GM21825 (cell line): ENCODE data around the gene PPP1R3F.

ENCODE experiments used
- ATAC-seq: cut with Tn5 transposase; IDR thresholded peaks from one replicate; pipeline ENCODE4 v1.9.1; 2021; ENCODE audit warnings: mild to moderate bottlenecking, moderate library complexity; ENCODE audit not compliant: unreplicated experiment

The PPP1R3F gene

DNA sequence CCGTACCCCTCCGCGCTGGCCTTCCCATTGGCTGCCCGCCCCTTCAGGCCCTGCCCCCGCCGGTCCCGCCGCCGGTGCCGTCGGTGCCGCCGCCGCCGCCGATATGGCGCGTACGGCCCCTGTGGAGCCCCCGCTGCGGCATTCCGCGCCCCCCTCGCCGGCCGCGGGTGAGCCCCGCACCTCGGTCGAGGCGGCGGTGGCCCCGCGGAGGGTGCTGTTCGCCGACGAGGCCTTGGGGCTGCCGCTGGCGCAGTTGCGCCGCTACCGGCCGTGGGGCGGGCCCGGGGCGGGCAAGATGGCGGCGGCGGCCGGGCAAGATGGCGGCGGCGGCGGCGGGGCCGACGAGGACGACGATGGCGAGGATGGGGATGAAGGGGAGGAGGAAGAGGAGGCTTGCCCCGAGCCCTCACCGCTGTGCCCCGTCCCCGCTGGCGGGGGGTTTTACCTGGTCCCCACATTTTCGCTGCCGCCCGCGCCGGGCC is at the start of gene PPP1R3F:
Gene PPP1R3F, plus strand, starts transcription at position 27 of the 482 bp plus-strand sequence. Its CDS starts 77 bp downstream, at position 104.
- ATAC-seq = peak; percentile 21

DNA sequence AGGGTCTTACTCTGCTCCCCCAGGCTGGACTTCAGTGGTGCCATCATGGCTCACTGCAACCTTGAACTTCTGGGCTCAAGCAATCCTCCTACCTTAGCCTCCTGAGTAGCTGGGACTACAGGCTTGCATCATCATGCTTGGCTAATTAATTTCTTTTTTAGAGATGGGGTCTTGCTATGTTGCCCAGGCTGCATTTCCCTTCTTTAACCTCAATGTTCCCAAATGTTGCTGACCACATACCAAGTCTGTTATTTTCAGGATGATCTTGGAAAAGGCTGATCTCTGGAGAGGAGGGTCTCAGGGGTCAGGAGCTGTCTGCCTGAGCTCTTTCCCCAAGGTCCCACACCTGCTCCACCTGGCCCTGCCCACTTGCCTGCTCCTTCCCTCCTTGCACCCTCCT is 49.5 kb upstream of the PPP1R3F start:
- ATAC-seq = no peak

GRCh38 chrX:49221868-49222267 is 47.7 kb upstream of the PPP1R3F start:
- no peak for ATAC-seq

DNA sequence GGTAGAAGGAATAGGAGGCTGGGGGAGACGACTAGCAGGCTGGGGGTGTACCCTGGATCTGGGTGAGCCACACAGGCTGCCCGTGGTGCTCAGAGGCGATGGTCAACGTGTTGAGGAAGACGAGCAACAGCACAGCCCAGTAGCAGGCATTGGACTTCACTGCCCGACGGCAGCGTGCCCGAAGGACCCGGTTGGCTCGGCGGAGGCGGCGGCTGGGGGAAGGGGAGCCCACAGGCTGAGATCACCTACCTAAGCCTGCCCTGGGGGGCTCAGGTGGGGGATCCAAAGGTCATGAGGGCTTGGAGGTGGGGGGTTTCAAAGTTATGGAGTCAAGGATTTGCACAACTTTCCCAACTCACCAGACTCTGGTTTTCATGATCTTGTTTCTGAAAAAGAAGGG is 43.7 kb upstream of the PPP1R3F start:
- ATAC-seq = no peak

- ATAC-seq = no peak
Measured at GRCh38 chrX:49226946-49227345, 42.6 kb upstream of the PPP1R3F start.

GRCh38 chrX:49227726-49228125 is 41.9 kb upstream of the PPP1R3F start:
- no peak for ATAC-seq

DNA sequence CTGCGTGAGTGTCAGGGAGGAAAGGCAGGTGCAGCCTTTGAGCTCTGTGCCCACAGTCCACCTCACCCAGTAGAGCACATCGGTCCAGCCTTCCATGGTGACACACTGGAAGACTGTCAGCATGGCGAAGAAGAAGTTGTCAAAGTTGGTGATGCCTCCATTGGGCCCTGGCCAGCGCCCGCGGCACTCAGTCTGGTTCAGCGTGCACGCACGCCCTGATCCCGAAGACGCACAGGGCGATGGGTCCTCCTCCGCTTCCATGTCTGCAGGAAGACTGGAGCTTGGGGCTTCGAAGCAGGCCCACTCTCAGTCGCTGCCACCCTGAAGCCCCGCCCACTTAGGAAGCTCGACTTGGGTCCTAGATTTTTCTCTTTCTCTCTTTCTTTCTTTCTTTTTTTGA is 41.4 kb upstream of the PPP1R3F start:
- no peak for ATAC-seq

DNA sequence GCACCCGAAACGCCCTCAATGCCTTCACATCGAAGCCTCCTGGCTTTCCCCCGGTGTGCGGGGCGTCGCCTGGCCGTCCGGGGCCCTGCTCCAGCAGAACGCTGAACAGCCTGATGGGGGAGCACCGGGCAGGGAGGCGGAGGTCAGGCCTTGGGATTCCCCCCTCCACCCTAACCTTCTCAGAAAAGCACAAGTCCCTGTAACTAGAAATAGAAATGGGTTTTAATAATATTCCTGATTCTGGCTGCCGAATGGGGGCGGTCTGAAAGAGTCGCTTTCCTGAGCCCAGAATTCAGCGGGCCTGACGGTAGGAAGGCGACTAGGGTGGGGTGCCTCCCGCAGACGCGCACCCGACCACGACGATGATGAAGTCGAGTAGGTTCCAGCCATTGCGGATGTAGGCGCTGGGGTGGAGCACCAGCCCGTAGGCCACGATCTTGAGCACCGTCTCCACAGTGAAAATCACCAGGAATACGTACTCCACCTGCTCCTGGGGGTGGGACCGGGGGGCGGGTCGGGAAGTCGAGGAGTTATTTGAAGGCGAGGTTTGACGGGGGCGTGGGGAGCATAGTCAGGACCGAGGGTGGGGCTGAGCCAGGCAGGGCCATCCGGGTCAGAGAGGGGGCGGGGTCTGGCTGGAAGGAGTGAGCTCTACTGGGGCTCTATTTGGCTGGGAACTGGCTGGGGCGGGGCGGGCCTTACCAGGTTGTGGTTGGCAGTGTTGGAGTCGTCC is 38.9 kb upstream of the PPP1R3F start:
- ATAC-seq = peak; percentile 51

DNA sequence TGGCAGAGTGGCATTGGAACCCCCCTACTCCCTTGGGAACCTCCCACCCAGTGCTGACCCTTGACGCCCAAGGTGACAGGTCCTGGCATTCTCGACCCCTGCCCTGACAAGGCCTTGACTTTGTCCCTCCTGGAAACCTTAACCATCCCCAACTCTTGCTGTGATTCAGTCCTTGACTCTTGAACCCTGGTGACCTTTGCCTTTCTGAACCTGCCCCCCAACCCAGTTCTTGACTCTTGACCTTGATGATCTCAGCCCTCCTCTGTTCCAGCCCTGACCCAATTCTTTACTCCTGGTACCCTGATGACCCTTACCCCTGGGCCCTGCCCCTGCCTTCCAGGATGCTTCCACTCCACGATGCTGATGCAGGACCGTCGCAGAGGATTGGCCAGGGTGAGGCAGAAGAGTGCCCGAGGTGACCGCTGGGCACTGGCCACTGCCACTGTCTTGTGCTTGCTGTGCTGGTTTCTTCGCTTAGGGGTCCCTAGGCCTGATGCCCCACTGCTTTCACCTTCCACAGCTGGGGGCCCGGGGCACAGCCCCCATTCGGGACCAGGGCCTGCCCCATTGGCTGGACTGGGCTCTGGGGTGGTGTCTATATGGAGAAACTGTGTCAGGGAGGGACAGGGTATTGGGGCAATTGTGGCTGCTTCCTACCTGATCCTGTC is 38.1 kb upstream of the PPP1R3F start:
- ATAC-seq = no peak

- no peak for ATAC-seq
Measured at GRCh38 chrX:49232525-49232924, 37.1 kb upstream of the PPP1R3F start.

- ATAC-seq = no peak
Measured at GRCh38 chrX:49233176-49233575, 36.4 kb upstream of the PPP1R3F start, which contains the start of gene CACNA1F. Gene CACNA1F (minus strand): TSS chrX:49233340. CDS start chrX:49233309, 31 bp downstream.

DNA sequence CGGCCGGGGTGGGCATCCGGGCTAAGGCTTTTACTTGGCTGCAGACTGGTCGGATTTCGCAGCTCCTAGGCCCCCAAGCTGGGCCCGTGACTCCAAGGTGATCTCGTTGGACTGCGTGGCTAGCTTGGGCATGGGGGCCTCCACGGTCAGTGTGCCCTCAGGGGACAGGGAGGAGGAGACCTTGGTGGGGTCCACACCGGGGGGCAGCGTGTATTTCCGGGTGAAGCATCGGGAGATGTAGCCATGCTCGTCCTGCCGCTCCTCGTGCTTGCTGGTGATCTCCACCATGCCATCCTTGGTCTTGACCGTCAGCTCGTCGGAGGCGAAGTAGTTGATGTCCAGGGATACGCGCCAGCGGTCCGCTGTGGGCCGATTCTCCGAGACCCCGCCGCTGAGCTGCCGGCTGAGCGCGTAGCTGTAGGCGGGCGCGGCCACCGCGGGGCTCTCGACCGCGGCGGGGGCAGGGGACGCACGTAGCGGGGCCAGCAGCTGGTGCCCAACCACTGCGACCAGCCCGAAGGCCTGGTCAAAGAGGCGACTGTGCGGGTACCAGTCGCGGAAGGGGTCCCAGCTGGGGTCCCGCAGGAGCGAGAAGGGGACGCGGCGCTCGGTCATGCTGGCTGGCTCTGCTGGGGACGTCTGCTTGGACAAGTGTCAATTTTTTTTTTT is 35.6 kb upstream of the PPP1R3F start:
- no peak for ATAC-seq

DNA sequence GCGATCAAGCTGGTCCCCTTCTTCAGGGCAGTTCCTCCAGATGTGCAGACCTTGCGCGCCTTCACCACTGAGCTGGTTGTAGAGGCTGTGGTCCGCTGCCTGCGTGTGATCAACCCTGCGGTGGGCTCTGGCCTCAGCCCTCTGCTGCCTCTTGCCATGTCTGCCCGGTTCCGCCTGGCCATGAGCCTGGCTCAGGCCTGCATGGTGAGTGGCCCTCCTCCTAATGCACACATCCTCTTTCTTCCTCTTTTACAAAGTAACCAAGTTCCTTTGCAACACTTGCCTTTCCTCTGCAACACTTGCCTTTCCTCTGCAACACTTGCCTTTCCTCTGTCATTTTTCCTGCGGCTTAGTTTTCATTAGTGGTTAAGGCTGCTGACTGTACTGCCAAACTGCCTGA is 32.5 kb upstream of the PPP1R3F start:
- no peak for ATAC-seq

DNA sequence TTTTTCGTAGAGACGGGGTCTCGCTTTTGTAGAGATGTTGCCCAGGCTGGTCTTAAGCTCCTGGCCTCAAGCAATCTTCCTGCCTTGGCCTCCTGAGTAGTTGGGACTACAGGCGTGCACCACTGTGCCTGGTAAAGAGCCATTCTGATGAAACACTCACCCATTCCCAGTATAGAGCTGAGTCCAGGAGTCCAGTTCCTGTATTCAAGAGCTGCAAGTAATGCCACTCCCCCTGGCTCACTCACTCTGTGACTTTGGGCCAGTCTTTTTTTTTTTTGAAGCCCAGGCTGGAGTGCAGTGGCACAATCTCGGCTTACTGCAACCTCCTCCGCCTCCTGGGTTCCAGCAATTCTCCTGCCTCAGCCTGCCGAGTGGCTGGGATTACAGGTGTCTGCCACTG is 30.9 kb upstream of the PPP1R3F start:
- ATAC-seq = no peak

DNA sequence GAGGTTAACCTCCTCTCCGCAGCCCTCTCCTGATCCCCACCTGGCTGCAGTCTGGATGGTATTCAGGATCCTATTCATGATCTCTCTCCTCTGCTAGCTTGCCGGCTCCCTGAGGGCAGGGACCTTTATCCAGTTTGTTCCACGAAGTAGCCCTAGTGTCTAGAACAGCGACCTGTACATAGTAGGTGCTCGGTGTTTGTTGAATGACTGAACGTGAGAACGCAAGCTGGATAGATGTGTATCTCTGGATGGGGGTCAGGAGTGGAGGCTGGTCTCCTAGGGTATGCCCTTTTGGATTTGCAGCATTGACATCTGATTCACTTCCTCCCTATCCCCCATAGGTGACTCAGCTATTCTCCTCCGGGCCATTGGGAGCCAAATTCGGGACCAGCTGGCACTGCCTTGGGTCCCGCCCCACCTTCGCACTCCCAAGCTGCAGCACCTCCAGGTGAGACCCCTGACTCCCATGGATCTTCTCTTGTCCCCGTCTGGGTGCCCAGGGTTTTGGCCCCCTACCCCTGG is 27.0 kb upstream of the PPP1R3F start:
- ATAC-seq = no peak

GRCh38 chrX:49243166-49243565 is 26.4 kb upstream of the PPP1R3F start:
- ATAC-seq = no peak

DNA sequence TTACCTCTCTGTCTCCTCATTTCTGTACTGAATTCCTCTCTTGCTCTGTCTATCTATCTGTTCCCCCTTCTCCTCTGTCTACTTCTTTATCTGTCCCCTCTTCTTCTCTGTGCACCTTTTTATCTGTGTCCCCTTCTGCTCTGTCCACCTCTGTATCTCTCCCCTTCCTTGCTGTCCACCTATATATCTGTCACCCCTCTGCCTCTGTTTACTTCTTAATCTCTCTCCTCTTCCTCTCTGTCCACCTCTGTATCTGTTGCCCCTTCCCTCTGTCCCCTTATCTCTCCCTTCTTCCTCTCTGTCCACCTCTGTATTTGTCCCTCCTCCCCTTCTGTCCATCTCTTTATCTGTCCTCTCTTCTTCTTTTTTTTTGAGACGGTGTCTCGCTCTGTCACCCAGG is 25.4 kb upstream of the PPP1R3F start:
- no peak for ATAC-seq

GRCh38 chrX:49246541-49246940 is 23.1 kb upstream of the PPP1R3F start:
- no peak for ATAC-seq

DNA sequence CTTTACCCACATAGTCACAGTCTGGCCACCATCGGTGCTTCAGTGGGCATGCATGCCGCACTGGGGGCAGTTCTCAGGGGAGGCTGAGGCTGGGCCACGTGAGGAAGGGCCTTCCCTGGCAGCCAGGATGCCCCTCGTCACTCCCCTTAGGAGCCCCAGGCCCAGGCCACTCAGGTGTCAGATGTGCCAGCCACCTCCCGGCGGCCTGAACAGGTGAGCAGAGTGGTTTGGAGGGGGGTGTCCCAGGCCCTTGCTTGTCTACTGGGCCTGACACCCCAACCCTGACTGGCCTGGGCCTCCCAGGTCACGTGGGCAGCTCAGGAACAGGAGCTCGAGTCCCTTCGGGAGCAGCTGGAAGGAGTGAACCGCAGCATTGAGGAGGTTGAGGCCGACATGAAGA is 22.2 kb upstream of the PPP1R3F start:
- ATAC-seq = no peak

- ATAC-seq = no peak
Measured at GRCh38 chrX:49247916-49248811, 21.4 kb upstream of the PPP1R3F start.

DNA sequence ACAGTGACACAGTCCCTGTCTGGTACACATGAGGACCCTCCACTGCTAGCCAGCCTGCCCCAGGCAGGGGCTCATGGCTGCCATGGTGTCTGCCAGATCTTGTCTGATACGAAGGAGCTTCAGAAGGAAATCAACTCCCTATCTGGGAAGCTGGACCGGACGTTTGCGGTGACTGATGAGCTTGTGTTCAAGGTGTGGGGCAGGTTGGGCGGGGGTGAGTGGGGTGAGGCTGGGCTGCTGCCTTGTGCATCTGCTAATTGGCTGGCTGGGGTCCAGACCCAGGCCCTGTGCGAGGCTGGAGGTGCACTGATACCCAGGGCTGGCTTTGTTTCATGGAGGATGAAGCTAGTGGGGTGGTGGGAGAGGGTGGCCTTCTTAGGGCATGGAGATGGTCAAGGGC is 20.5 kb upstream of the PPP1R3F start:
- no peak for ATAC-seq
